ENCODE results near the gene ZNF787. TPM values are rescaled to one million over a fixed set of nuclear protein-coding genes. Genes with fewer than 3 reads are reported as not detected.

Gene ZNF787
- total and polyA plus RNA-seq, 2 donors (not counting 1 experiment from before 2014, with no cell fraction given) = 2.6 to 28.7 TPM

- H3K4me1 ChIP-seq (ENCODE audit: control insufficient read depth, extremely low read depth, insufficient read depth, low read length) = peaks cover 2% of the 10 kb centered on the region
- no peak overlapping the region for H3K4me2 ChIP-seq (ENCODE audit: extremely low read depth, insufficient read depth, low read length)
- TF ChIP-seq EZH2 (IDR thresholded peaks at IDR 0.05; ENCODE audit: low read length, missing control alignments) (no peak), CTCF (conservative IDR thresholded peaks at IDR 0.05 in 1 of 2, IDR thresholded peaks at IDR 0.05 in 1 of 2; ENCODE audit: low read depth in 1 of 2, low read length in 2 of 2) (no peak)
- H3K79me2 ChIP-seq (ENCODE audit: control insufficient read depth, insufficient read depth, low read length) = no peaks in the 10 kb centered on the region
- no peak overlapping the region for H3K4me3 ChIP-seq (replicated peaks in 1 of 4; ENCODE audit: control extremely low read depth in 1 of 4, insufficient read depth in 1 of 4, low read depth in 3 of 4, low read length in 4 of 4)
- no peak for DNase-seq (ENCODE audit: low read depth in 2 of 2)
- H3K9ac ChIP-seq (ENCODE audit: insufficient read depth, low read length) = no peak overlapping the region
- H4K20me1 ChIP-seq (ENCODE audit: control insufficient read depth, extremely low read depth, insufficient read depth, low read length) = no peaks in the 10 kb centered on the region
- no peak overlapping the region for H2AFZ ChIP-seq (ENCODE audit: low read length)
- H3K27ac ChIP-seq (ENCODE audit: insufficient read depth, low read length) = no peak overlapping the region
- no peaks in the 10 kb centered on the region for H3K27me3 ChIP-seq (ENCODE audit: control insufficient read depth, insufficient read depth, low read length)
- peaks cover 2% of the 10 kb centered on the region for H3K36me3 ChIP-seq (ENCODE audit: control insufficient read depth, insufficient read depth, low read length)
- no peaks in the 10 kb centered on the region for H3K9me3 ChIP-seq (ENCODE audit: control insufficient read depth, insufficient read depth, low read depth, low read length)
Measured at GRCh38 chr19:56083668-56084067, 37.4 kb downstream of the ZNF787 start.

- Histone ChIP-seq H3K9me3 (ENCODE audit: control insufficient read depth, insufficient read depth, low read depth, low read length) (no peaks in the 10 kb centered on the region), H2AFZ (ENCODE audit: low read length) (peak overlapping the region; percentile 73), H3K9ac (ENCODE audit: insufficient read depth, low read length) (no peak overlapping the region), H3K4me2 (ENCODE audit: extremely low read depth, insufficient read depth, low read length) (peak overlapping the region; percentile 90), H3K79me2 (ENCODE audit: control insufficient read depth, insufficient read depth, low read length) (no peaks in the 10 kb centered on the region), H3K27me3 (ENCODE audit: control insufficient read depth, insufficient read depth, low read length) (no peaks in the 10 kb centered on the region), H3K4me3 (replicated peaks in 1 of 4; ENCODE audit: control extremely low read depth in 1 of 4, insufficient read depth in 1 of 4, low read depth in 3 of 4, low read length in 4 of 4) (peak overlapping the region in 3 of 4 experiments; percentile 5 to 53 (median 47)), H3K36me3 (ENCODE audit: control insufficient read depth, insufficient read depth, low read length) (no peaks in the 10 kb centered on the region), H3K4me1 (ENCODE audit: control insufficient read depth, extremely low read depth, insufficient read depth, low read length) (peaks cover 2% of the 10 kb centered on the region), H4K20me1 (ENCODE audit: control insufficient read depth, extremely low read depth, insufficient read depth, low read length) (no peaks in the 10 kb centered on the region), H3K27ac (ENCODE audit: insufficient read depth, low read length) (no peak overlapping the region)
- peak; percentile 65 to 77 for DNase-seq (ENCODE audit: low read depth in 2 of 2)
- TF ChIP-seq CTCF (conservative IDR thresholded peaks at IDR 0.05 in 1 of 2, IDR thresholded peaks at IDR 0.05 in 1 of 2; ENCODE audit: low read depth in 1 of 2, low read length in 2 of 2) (peak; percentile 50 to 59), EZH2 (IDR thresholded peaks at IDR 0.05; ENCODE audit: low read length, missing control alignments) (no peak)
Measured at GRCh38 chr19:56080669-56081401, 40.3 kb downstream of the ZNF787 start.

GRCh38 chr19:56079609-56080008 lies 41.5 kb downstream of the ZNF787 start:
- no peak overlapping the region for H3K4me2 ChIP-seq (ENCODE audit: extremely low read depth, insufficient read depth, low read length)
- TF ChIP-seq EZH2 (IDR thresholded peaks at IDR 0.05; ENCODE audit: low read length, missing control alignments) (no peak), CTCF (conservative IDR thresholded peaks at IDR 0.05 in 1 of 2, IDR thresholded peaks at IDR 0.05 in 1 of 2; ENCODE audit: low read depth in 1 of 2, low read length in 2 of 2) (no peak)
- H3K9me3 ChIP-seq (ENCODE audit: control insufficient read depth, insufficient read depth, low read depth, low read length) = no peaks in the 10 kb centered on the region
- no peak overlapping the region for H3K9ac ChIP-seq (ENCODE audit: insufficient read depth, low read length)
- no peaks in the 10 kb centered on the region for H3K79me2 ChIP-seq (ENCODE audit: control insufficient read depth, insufficient read depth, low read length)
- no peaks in the 10 kb centered on the region for H3K27me3 ChIP-seq (ENCODE audit: control insufficient read depth, insufficient read depth, low read length)
- no peak overlapping the region for H2AFZ ChIP-seq (ENCODE audit: low read length)
- no peak overlapping the region for H3K4me3 ChIP-seq (replicated peaks in 1 of 4; ENCODE audit: control extremely low read depth in 1 of 4, insufficient read depth in 1 of 4, low read depth in 3 of 4, low read length in 4 of 4)
- H3K36me3 ChIP-seq (ENCODE audit: control insufficient read depth, insufficient read depth, low read length) = no peaks in the 10 kb centered on the region
- no peak for DNase-seq (ENCODE audit: low read depth in 2 of 2)
- H3K4me1 ChIP-seq (ENCODE audit: control insufficient read depth, extremely low read depth, insufficient read depth, low read length) = peaks cover 2% of the 10 kb centered on the region
- H3K27ac ChIP-seq (ENCODE audit: insufficient read depth, low read length) = no peak overlapping the region
- H4K20me1 ChIP-seq (ENCODE audit: control insufficient read depth, extremely low read depth, insufficient read depth, low read length) = no peaks in the 10 kb centered on the region

Measured in fibroblast of lung (primary cell).